ENCODE measurements around the gene PML.
"Not testable (repeated sequence)": the region's sequence is repeated elsewhere in the genome, so short reads cannot be mapped to it uniquely, and the experiment has no call there.

PML gene

GRCh38 chr15:74053941-74054529 is 59.5 kb downstream of the PML start:
- H3K9me3 ChIP-seq (ENCODE audit: severe bottlenecking), result no peaks in the 10 kb centered on the region
- H3K27ac ChIP-seq (ENCODE audit: poor library complexity, severe bottlenecking), result no peak overlapping the region
- peaks cover 17% of the 10 kb centered on the region for H3K4me1 ChIP-seq (ENCODE audit: insufficient read depth, poor library complexity, severe bottlenecking)
- ATAC-seq (ENCODE audit: low read depth) (peak; percentile 84), DNase-seq (ENCODE audit: low spot score) (peak; percentile 87)
- no peaks in the 10 kb centered on the region for H3K36me3 ChIP-seq (ENCODE audit: low read depth)
- H3K4me3 ChIP-seq (ENCODE audit: severe bottlenecking), result no peak overlapping the region
- no peaks in the 10 kb centered on the region for H3K27me3 ChIP-seq (ENCODE audit: insufficient read depth, poor library complexity, severe bottlenecking)
- TF ChIP-seq CTCF (IDR thresholded peaks at IDR 0.05; ENCODE audit: poor library complexity, severe bottlenecking), result peak; percentile 97

GRCh38 chr15:74055804-74056203 is 61.3 kb downstream of the PML start:
- no peaks in the 10 kb centered on the region for H3K36me3 ChIP-seq (ENCODE audit: low read depth)
- TF ChIP-seq CTCF (IDR thresholded peaks at IDR 0.05; ENCODE audit: poor library complexity, severe bottlenecking), result no peak
- H3K27me3 ChIP-seq (ENCODE audit: insufficient read depth, poor library complexity, severe bottlenecking), result no peaks in the 10 kb centered on the region
- ATAC-seq (ENCODE audit: low read depth) (no peak), DNase-seq (ENCODE audit: low spot score) (no peak)
- no peaks in the 10 kb centered on the region for H3K9me3 ChIP-seq (ENCODE audit: severe bottlenecking)
- H3K27ac ChIP-seq (ENCODE audit: poor library complexity, severe bottlenecking), result no peak overlapping the region
- no peak overlapping the region for H3K4me3 ChIP-seq (ENCODE audit: severe bottlenecking)
- H3K4me1 ChIP-seq (ENCODE audit: insufficient read depth, poor library complexity, severe bottlenecking), result peaks cover 13% of the 10 kb centered on the region

- DNase-seq (ENCODE audit: low spot score), result peak; percentile 14
- H3K36me3 ChIP-seq (ENCODE audit: low read depth); H3K27me3 ChIP-seq (ENCODE audit: insufficient read depth, poor library complexity, severe bottlenecking); H3K27ac ChIP-seq (ENCODE audit: poor library complexity, severe bottlenecking); H3K4me1 ChIP-seq (ENCODE audit: insufficient read depth, poor library complexity, severe bottlenecking); H3K4me3 ChIP-seq (ENCODE audit: severe bottlenecking); H3K9me3 ChIP-seq (ENCODE audit: severe bottlenecking); ATAC-seq (ENCODE audit: low read depth): not testable (repeated sequence)
Measured at GRCh38 chr15:74056330-74056729, 61.8 kb downstream of the PML start.

GRCh38 chr15:74059050-74059833 is 64.7 kb downstream of the PML start:
- not testable (repeated sequence) for H3K4me3 ChIP-seq (ENCODE audit: severe bottlenecking); H3K36me3 ChIP-seq (ENCODE audit: low read depth); ATAC-seq (ENCODE audit: low read depth); H3K27me3 ChIP-seq (ENCODE audit: insufficient read depth, poor library complexity, severe bottlenecking); H3K27ac ChIP-seq (ENCODE audit: poor library complexity, severe bottlenecking); H3K4me1 ChIP-seq (ENCODE audit: insufficient read depth, poor library complexity, severe bottlenecking); H3K9me3 ChIP-seq (ENCODE audit: severe bottlenecking)
- DNase-seq (ENCODE audit: low spot score), result peak; percentile 29

GRCh38 chr15:74060251-74060650 is 65.7 kb downstream of the PML start:
- no peaks in the 10 kb centered on the region for H3K27me3 ChIP-seq (ENCODE audit: insufficient read depth, poor library complexity, severe bottlenecking)
- ATAC-seq (ENCODE audit: low read depth) (no peak), DNase-seq (ENCODE audit: low spot score) (peak; percentile 47)
- no peaks in the 10 kb centered on the region for H3K9me3 ChIP-seq (ENCODE audit: severe bottlenecking)
- H3K4me3 ChIP-seq (ENCODE audit: severe bottlenecking), result no peak overlapping the region
- H3K36me3 ChIP-seq (ENCODE audit: low read depth), result no peaks in the 10 kb centered on the region
- no peak overlapping the region for H3K27ac ChIP-seq (ENCODE audit: poor library complexity, severe bottlenecking)
- no peak for TF ChIP-seq CTCF (IDR thresholded peaks at IDR 0.05; ENCODE audit: poor library complexity, severe bottlenecking)
- no peaks in the 10 kb centered on the region for H3K4me1 ChIP-seq (ENCODE audit: insufficient read depth, poor library complexity, severe bottlenecking)

GRCh38 chr15:74062236-74062635 is 67.7 kb downstream of the PML start:
- Histone ChIP-seq H3K27me3 (ENCODE audit: insufficient read depth, poor library complexity, severe bottlenecking) (no peaks in the 10 kb centered on the region), H3K36me3 (ENCODE audit: low read depth) (no peaks in the 10 kb centered on the region), H3K4me3 (ENCODE audit: severe bottlenecking) (no peak overlapping the region), H3K4me1 (ENCODE audit: insufficient read depth, poor library complexity, severe bottlenecking) (no peaks in the 10 kb centered on the region), H3K9me3 (ENCODE audit: severe bottlenecking) (no peaks in the 10 kb centered on the region), H3K27ac (ENCODE audit: poor library complexity, severe bottlenecking) (no peak overlapping the region)
- ATAC-seq (ENCODE audit: low read depth), result no peak
- DNase-seq (ENCODE audit: low spot score), result peak; percentile 53
- no peak for TF ChIP-seq CTCF (IDR thresholded peaks at IDR 0.05; ENCODE audit: poor library complexity, severe bottlenecking)
